ENCODE measurements around the gene AK5.

Gene AK5

DNA sequence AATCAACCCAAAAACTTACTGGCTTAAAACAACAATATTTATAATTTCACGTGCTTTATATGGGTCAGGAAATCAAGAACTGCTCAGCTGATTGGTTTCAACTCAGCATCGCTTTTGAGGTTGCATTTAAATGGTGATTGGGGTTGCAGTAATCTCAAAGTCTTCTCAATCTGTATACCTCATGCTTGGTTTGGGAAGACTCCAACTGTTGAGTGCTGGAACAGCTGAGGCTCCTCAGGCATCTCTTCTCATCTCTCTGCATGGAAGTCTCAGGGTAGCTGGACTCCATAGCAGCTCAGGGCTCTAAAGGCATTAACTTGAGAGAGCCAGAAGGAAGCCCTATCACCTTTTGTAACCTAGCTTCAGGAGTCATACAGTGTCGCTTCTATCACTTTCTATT, 35.1 kb downstream of the AK5 start:
- no peak overlapping the region for H2AFZ ChIP-seq (ENCODE audit: low read depth, low read length, severe bottlenecking)
- no peaks in the 10 kb centered on the region for H4K20me1 ChIP-seq (ENCODE audit: low read depth, low read length)
- no peak overlapping the region for H3K4me3 ChIP-seq (ENCODE audit: insufficient read depth, low read length, poor library complexity, severe bottlenecking)
- no peaks in the 10 kb centered on the region for H3K36me3 ChIP-seq (ENCODE audit: low read length)
- H3F3A ChIP-seq (ENCODE audit: insufficient read depth) = no peaks in the 10 kb centered on the region
- H3K9me2 ChIP-seq (replicated peaks; ENCODE audit: insufficient read depth, low read length) = no peaks in the 10 kb centered on the region
- no peak overlapping the region for H3K9ac ChIP-seq (ENCODE audit: low read length)
- H3K79me2 ChIP-seq (ENCODE audit: insufficient read depth, low read length) = no peaks in the 10 kb centered on the region
- no peak overlapping the region for H3K27ac ChIP-seq (ENCODE audit: low read depth, low read length)
- no peak overlapping the region for H3K4me2 ChIP-seq (ENCODE audit: low read depth, low read length, poor library complexity, severe bottlenecking)
- no peak for TF ChIP-seq EZH2phosphoT487 (conservative IDR thresholded peaks at IDR 0.05; ENCODE audit: low read length)
- H3K27me3 ChIP-seq (ENCODE audit: low read length) = no peaks in the 10 kb centered on the region
- no peaks in the 10 kb centered on the region for H3K9me3 ChIP-seq (ENCODE audit: insufficient read depth, low read length)

GRCh38 chr1:77319036-77319705, 37.4 kb downstream of the AK5 start:
- no peak overlapping the region for H3K9ac ChIP-seq (ENCODE audit: low read length)
- TF ChIP-seq EZH2phosphoT487 (conservative IDR thresholded peaks at IDR 0.05; ENCODE audit: low read length) (no peak), CTCF (IDR thresholded peaks at IDR 0.05; ENCODE audit: insufficient read depth, low read length, poor library complexity, severe bottlenecking) (no peak)
- no peak overlapping the region for H3K27ac ChIP-seq (ENCODE audit: low read depth, low read length)
- no peaks in the 10 kb centered on the region for H4K20me1 ChIP-seq (ENCODE audit: low read depth, low read length)
- H3K36me3 ChIP-seq (ENCODE audit: low read length) = no peaks in the 10 kb centered on the region
- H3K27me3 ChIP-seq (ENCODE audit: low read length) = no peaks in the 10 kb centered on the region
- H3K9me2 ChIP-seq (replicated peaks; ENCODE audit: insufficient read depth, low read length) = no peaks in the 10 kb centered on the region
- no peak overlapping the region for H3K4me2 ChIP-seq (ENCODE audit: low read depth, low read length, poor library complexity, severe bottlenecking)
- H3F3A ChIP-seq (ENCODE audit: insufficient read depth) = no peaks in the 10 kb centered on the region
- H2AFZ ChIP-seq (ENCODE audit: low read depth, low read length, severe bottlenecking) = no peak overlapping the region
- no peak overlapping the region for H3K4me3 ChIP-seq (ENCODE audit: insufficient read depth, low read length, poor library complexity, severe bottlenecking)
- no peaks in the 10 kb centered on the region for H3K9me3 ChIP-seq (ENCODE audit: insufficient read depth, low read length)
- H3K79me2 ChIP-seq (ENCODE audit: insufficient read depth, low read length) = no peaks in the 10 kb centered on the region

GRCh38 chr1:77322061-77322900, 40.5 kb downstream of the AK5 start:
- no peaks in the 10 kb centered on the region for H3K9me3 ChIP-seq (ENCODE audit: insufficient read depth, low read length)
- no peak overlapping the region for H3K4me3 ChIP-seq (ENCODE audit: insufficient read depth, low read length, poor library complexity, severe bottlenecking)
- H3K79me2 ChIP-seq (ENCODE audit: insufficient read depth, low read length) = no peaks in the 10 kb centered on the region
- no peaks in the 10 kb centered on the region for H3F3A ChIP-seq (ENCODE audit: insufficient read depth)
- no peak overlapping the region for H3K27ac ChIP-seq (ENCODE audit: low read depth, low read length)
- no peak for TF ChIP-seq EZH2phosphoT487 (conservative IDR thresholded peaks at IDR 0.05; ENCODE audit: low read length)
- no peak for TF ChIP-seq CTCF (IDR thresholded peaks at IDR 0.05; ENCODE audit: insufficient read depth, low read length, poor library complexity, severe bottlenecking)
- no peaks in the 10 kb centered on the region for H3K36me3 ChIP-seq (ENCODE audit: low read length)
- H3K27me3 ChIP-seq (ENCODE audit: low read length) = no peaks in the 10 kb centered on the region
- H2AFZ ChIP-seq (ENCODE audit: low read depth, low read length, severe bottlenecking) = no peak overlapping the region
- H4K20me1 ChIP-seq (ENCODE audit: low read depth, low read length) = no peaks in the 10 kb centered on the region
- no peaks in the 10 kb centered on the region for H3K9me2 ChIP-seq (replicated peaks; ENCODE audit: insufficient read depth, low read length)
- H3K4me2 ChIP-seq (ENCODE audit: low read depth, low read length, poor library complexity, severe bottlenecking) = no peak overlapping the region
- no peak overlapping the region for H3K9ac ChIP-seq (ENCODE audit: low read length)

GRCh38 chr1:77333501-77333900, 51.7 kb downstream of the AK5 start:
- Histone ChIP-seq H3K79me2 (ENCODE audit: insufficient read depth, low read length) (no peaks in the 10 kb centered on the region), H3F3A (ENCODE audit: insufficient read depth) (0 out of 2 replicates have a peak, but pooled peaks cover 3% of the 10 kb centered on the region), H3K9ac (ENCODE audit: low read length) (no peak overlapping the region), H3K36me3 (ENCODE audit: low read length) (no peaks in the 10 kb centered on the region), H3K9me3 (ENCODE audit: insufficient read depth, low read length) (no peaks in the 10 kb centered on the region), H3K27ac (ENCODE audit: low read depth, low read length) (no peak overlapping the region), H3K4me2 (ENCODE audit: low read depth, low read length, poor library complexity, severe bottlenecking) (no peak overlapping the region), H3K4me3 (ENCODE audit: insufficient read depth, low read length, poor library complexity, severe bottlenecking) (no peak overlapping the region), H3K9me2 (replicated peaks; ENCODE audit: insufficient read depth, low read length) (no peaks in the 10 kb centered on the region), H3K27me3 (ENCODE audit: low read length) (no peaks in the 10 kb centered on the region), H4K20me1 (ENCODE audit: low read depth, low read length) (no peaks in the 10 kb centered on the region), H2AFZ (ENCODE audit: low read depth, low read length, severe bottlenecking) (no peak overlapping the region)
- TF ChIP-seq CTCF (IDR thresholded peaks at IDR 0.05; ENCODE audit: insufficient read depth, low read length, poor library complexity, severe bottlenecking) = no peak
- TF ChIP-seq EZH2phosphoT487 (conservative IDR thresholded peaks at IDR 0.05; ENCODE audit: low read length) = no peak
